ENCODE results near the gene HPDL. TPM values are rescaled to one million over a fixed set of nuclear protein-coding genes. Genes with fewer than 3 reads are reported as not detected.
"Not testable (repeated sequence)": the region's sequence is repeated elsewhere in the genome, so short reads cannot be mapped to it uniquely, and the experiment has no call there.

Gene HPDL
- 2.3 TPM for total RNA-seq

DNA sequence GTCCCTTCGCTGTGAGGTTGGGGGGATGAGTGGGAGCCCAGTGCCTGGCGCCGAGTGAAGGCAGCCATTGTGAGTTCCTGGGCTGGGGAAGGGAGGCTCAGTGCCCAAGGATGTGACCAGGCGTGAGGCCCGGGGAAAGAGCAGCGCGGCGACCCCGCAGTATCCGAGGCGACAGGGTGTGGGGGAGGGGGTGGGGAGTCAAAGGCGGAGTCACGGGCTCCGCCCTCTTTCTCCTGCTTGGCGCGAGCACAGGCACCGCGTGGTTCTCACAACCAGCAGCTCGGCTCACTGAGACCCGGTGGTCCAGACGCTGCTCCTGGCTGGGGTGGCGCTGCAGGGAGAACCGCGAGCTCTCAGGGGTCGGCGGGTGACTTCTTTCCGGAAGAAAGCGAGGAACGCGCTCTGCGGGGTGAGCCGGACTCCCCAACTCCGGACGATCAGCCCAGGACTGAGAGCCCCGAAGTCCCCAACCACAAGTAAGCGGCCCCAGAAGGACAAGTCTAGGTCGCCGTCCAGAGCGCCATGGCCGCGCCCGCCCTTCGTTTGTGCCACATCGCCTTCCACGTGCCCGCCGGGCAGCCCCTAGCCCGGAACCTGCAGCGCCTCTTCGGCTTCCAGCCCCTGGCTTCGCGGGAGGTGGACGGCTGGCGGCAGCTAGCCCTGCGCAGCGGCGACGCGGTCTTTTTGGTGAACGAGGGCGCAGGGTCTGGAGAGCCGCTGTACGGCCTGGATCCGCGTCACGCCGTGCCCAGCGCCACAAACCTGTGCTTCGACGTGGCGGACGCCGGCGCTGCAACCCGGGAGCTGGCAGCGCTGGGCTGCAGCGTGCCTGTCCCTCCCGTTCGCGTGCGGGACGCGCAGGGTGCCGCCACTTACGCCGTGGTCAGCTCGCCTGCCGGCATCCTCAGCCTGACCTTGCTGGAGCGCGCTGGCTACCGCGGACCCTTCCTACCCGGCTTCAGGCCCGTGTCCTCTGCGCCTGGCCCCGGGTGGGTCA, at the start of gene HPDL:
HPDL (plus strand) TSS at position 269 of the 997 bp plus-strand sequence; CDS start at position 523, 254 bp downstream.
- peak; percentile 66 for DNase-seq (ENCODE audit: low spot score)

DNA sequence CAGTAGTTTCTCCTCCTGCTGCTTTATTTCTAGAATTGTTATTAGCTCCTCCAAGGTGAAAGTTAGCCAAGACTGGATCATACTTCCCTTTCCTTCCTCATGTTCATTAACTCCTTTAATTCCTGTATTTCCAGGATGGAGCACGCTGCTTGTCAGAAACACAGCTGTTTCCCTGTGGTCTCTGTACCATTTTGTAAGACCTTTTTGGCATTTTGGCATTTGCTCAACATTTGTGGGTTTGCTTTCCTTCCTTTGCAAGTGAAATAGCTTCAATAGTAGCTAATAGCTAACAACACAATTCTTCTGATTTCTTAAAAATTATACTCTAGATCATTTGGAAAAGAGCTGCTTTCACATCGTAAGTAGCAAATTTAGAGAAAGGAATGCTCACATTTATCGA, 44.3 kb upstream of the HPDL start:
- DNase-seq (ENCODE audit: low spot score), result no peak

DNA sequence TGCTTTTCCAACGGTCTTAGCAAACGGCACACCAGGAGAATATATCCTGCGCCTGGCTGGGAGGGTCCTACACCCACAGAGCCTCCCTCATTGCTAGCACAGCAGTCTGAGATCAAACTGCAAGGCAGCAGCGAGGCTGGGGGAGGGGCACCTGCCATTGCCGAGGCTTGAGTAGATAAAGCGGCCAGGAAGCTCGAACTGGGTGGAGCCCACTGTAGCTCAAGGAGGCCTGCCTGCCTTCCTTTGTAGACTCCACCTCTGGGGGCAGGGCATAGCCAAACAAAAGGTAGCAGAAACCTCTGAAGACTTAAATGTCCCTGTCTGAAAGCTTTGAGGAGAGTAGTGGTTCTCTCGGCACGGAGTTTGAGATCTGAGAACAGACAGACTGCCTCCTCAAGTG, 41.8 kb upstream of the HPDL start:
- not testable (repeated sequence) for DNase-seq (ENCODE audit: low spot score)

DNA sequence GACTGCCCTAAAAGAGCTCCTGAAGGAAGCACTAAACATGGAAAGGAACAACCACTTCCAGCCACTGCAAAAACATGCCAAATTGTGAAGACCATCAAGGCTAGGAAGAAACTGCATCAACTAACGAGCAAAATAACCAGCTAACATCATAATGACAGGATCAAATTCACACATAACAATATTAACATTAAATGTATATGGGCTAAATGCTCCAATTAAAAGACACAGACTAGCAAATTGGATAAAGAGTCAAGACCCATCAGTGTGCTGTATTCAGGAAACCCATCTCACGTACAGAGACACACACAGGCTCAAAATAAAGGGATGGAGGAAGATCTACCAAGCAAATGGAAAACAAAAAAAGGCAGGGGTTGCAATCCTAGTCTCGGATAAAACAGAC, 40.2 kb upstream of the HPDL start:
- DNase-seq (ENCODE audit: low spot score), result not testable (repeated sequence)

DNA sequence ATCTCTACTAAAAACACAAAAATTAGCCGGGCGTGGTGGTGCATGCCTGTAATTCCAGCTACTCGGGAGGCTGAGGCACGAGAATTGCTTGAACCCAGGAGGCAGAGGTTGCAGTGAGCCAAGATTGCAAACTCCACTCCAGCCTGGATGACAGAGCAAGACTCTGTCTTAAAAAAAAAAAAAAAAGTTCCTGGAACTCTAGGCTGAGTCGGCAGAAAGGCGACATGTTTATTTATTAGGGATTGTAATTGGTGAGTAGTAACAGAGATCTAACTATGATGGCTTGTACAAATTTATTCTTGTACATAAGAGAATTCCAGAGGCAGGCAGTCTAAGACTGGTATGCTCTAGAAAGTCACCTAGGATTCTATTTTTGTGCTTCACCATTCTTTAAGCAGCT, 35.7 kb upstream of the HPDL start:
- DNase-seq (ENCODE audit: low spot score), result not testable (repeated sequence)

DNA sequence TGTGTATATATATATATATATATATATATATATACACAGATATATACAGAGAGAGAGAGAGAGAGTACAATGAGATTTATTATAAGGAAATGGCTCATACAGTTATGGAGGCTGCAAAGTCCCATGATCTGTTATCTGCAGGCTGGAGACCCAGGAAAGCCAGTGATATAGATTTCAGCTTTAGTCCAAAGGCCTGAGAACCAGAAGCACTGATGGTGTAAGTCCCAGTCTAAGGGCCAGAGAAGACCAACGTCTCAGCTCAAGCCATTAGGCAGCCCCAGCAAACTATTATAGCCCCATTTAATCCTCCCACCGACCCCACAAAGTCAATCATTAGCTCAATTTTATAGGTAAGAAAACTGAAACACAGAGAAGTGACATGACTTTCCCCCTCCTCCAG, 35.0 kb upstream of the HPDL start:
- DNase-seq (ENCODE audit: low spot score), result no peak

DNA sequence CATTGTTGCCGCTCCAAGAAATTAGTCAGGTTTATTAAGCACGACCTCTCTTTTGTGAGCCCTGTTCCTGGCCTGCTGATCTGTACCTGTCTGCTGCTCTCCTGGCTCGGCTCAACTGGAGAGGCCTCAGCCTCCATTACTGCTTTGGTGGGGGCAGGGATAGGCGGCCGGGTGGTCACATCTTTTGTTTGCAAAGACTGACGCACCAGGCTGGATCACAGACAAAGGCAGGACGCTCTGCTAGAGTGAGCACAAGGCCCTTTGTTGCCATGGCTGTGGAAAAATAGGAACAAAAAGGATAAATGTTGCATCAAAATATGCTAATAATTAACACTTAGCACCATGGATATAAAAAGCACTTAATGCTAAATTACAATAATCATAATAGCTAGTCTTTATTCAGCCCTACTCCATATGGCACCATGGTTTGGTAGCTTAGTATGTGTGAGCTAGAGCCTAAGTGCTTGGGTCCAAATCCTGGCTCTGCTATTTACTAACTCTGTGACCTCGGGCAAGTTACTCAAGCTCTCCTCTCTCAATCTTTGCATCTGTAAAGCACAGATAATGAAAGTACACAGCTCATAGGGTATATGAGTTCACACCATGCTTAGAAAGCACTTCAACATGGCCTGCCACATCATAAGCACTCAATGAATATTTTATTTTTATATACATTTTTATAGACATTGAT, 28.9 kb upstream of the HPDL start:
- no peak for DNase-seq (ENCODE audit: low spot score)

DNA sequence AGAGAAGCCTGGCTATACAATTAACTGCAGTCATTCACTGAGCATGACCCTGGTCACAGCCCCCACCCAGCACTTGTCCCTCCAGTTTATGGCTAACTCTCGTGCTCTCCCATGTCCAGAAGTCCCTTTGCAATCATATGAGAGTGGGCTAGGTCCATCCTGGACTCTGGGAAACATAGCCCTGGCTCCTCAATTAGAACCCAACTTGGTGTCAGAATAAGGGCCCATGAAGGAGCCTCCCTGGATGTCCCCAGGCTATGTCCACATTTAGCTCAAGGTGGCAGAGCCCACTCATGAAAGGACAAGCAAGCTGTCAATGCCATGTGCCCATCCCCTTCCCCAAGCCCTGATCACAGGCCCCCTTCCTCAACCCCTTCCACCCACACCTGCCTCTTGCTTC, 27.4 kb upstream of the HPDL start:
- DNase-seq (ENCODE audit: low spot score), result no peak

DNA sequence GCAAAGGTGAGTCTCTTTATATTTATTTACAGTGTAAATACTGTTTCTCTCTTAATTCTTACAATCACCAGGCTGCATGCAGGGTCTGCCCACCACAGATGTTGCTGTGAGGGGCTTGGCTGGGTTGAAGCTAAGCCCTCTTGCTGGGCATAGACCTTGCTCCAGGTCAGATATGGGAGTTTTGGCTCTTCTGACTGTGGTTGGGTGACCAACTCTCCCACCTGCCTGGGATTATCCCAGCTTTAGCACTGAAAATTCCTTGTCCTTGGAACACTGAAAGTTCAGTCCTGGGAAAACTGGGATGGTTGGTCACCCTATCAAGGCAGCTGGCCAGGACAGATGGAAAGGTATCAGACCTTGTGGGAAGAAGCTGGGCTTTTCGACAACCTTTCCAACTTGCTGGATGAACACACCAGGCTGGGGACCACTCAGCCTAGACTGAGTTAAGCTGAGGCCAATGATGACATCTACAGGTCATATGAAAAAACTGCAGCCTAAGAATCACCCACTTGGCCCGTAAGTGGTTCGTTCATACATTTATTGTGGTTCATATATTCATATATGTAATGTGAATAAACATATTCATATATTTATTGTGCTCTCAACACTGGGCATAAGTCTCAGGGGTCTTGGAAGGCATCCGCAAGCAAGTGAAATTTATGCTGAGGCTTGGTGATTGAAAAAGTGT, 26.6 kb upstream of the HPDL start:
- DNase-seq (ENCODE audit: low spot score), result no peak

DNA sequence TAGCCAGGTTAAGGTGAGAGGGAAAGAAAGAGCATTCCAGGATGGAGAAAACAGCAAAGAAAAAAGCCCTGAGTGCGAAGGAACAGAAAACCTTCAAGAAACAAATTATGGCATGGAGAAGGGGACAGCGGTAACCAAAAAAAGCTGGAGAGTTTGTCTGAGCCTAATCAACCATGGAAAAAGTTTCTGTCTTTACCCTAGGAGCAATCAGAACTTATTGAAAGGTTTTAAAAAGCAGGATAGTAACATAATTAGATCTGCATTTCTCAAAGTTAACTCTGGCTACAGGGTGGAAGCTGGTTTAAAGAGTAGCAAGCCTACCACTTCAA, 26.1 kb upstream of the HPDL start:
- no peak for DNase-seq (ENCODE audit: low spot score)

DNA sequence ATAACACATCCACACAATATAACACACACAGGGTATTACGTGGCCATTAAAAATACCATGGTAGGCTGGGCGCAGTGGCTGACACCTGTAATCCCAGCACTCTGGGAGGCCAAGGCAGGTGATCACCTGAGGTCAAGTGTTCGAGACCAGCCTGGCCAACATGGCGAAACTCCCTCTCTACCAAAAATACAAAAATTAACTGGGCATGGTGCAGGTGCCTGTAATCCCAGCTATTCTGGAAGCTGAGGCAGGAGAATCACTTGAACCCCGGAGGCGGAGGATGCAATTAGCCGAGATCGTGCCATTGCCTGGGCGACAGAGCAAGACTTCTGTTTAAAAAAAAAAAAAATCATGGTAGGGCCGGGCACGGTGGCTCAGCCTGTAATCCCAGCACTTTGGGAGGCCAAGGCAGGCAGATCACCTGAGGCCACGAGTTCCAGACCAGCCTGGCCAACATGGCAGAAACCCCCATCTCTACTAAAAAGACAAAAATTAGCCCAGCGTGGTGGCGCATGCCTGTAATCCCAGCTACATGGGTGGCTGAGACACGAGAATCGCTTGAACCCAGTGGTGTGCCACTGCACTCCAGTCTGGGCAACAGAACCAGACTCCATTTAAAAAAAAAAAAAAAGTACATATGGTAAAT, 24.1 kb upstream of the HPDL start:
- no peak for DNase-seq (ENCODE audit: low spot score)

DNA sequence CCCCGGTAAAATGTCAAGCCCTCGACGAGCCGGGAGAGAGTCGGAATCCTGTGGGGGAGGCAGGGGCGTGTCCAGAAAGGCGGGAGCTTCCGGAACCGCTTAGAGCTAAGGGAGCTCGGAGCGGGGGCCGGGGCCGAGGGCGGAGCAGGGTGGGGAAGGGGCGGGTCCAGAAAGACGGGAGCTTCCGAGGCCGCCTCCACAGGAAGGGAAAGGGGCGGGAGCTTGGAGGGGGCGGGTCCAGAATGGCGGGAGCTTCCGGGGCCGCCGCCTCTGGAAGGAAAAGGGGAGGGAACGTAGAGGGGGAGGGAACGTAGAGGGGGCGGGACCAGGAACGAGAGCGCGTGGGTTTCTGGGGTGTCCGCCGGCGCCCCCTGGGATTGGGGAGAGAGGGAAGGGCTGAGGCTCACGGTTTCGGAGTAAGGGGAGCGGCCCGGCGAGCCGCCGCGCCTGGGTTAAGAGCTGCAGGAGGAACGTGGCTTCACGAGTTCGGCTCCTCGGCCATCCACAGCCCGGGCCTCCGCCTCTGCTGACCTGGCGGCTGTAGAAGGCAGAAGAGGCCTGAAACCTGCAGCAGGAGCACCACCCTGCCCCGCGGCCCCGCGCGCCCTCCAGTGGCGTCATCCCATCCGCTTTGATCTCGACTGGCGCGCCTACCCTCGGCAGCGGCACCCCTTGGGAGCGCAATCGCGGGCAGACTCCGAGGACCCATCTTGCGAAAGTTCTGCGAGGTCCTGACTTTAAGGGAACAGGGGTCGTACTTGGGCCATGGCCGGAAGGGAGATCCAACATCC, 23.0 kb upstream of the HPDL start:
- peak; percentile 99 for DNase-seq (ENCODE audit: low spot score)

DNA sequence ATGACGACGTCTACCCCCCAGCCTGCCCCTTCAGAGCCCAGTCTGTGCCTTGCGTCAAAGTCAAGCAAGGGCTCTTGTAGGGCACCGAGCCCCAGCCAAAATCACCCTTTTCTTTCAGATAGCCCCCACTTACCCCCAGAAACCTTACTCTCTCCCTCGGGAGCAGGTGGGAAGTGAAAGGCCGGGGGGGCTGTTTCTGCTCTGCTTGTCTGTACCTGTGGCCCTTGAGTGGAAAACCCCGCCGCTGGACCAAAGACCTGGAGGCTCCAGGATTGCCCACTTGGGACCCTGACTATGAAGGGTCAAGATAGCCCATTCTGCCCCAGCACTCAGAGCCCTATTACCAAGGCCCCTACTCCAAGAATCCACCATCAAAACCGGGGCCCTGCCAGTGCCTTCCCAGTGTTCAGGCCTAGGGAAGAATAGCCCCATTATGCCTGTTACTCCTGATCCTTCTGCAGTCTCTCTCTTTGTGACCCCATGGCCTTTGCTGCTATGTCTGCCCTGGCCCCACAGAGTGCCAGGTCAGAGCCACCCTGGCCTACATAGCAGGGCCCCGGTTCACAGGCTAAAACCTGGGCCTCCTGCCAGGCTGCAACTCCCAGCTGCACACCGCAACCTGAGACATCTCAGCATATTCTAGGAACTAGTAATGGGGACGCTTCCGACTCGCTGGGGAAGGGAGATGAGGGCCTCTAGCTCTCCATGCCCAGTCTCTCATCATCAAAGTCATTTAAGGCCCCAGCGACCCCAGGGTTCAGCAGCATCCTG, 22.2 kb upstream of the HPDL start:
- DNase-seq (ENCODE audit: low spot score), result peak; percentile 62

DNA sequence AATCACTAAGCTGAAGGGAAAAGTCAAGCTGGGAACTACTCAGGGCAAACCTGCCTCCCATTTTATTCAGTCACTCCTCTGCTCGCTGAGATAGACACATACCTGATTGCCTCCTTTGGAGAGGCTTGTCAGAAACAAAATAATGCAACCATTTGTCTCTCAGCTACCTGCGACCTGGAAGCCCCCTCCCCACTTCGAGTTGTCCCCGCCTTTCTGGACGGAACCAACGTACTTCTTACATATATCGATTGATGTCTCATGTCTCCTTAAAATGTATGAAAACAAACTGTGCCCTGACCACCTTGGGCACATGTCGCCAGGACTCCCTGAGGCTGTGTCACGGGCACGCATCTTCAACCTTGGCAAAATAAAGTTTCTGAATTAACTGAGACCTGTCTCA, 21.5 kb upstream of the HPDL start:
- DNase-seq (ENCODE audit: low spot score), result no peak

DNA sequence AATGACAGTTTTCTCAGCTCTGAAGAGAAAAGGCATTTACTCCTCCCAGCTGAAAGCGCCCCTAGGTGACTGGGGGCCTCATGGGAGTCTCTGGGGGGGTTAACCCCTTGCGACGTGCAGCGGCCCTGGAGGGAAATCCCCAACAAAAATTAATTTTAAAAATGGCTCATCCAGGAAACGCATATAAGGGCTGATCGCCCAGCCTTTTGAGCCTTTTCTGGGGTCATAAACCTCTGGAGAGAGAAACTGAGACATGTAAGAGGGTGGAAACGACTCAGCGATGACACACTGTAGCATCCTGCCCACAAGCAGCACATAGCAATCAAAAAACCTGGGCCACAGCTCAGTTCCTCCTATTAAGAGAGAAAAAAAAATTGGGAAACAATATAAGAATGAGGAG, 20.4 kb upstream of the HPDL start:
- no peak for DNase-seq (ENCODE audit: low spot score)

DNA sequence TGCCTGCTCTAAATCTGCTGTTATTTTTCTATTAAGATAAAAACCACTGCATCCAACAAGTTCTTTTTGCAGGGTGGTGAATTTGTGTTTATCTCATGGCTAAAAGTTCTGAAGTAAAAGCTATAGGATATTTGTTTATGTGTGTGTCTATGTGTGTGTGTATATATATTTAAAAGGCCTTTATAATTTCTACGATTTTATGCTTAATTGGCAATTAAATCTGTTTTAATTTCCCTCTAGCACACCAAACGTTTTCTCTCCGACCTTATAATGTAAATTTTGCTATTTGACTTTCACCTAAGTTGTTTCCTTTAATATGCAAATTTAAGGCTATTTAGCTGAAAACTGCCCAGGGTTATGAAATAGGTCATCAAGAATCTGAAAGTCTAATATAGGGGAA, 19.8 kb upstream of the HPDL start:
- DNase-seq (ENCODE audit: low spot score), result no peak

DNA sequence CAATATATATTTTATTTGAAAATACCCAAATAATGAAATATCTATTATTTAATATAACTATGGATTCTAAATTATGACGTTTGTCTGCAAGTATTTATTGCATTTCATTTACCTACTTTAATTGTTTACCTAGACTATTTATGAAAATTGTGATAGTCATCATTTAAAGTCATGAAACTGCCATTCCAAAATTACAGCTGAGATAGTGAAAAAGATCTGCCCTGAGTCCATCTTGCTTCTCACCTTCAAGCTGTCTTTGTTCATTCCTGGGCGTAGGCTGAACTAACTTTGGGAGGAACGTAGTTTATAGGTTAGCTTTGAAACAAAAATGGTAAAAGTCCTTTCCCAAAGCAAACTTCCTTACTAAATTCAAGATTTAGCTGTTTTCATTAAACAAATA, 12.4 kb upstream of the HPDL start:
- no peak for DNase-seq (ENCODE audit: low spot score)

DNA sequence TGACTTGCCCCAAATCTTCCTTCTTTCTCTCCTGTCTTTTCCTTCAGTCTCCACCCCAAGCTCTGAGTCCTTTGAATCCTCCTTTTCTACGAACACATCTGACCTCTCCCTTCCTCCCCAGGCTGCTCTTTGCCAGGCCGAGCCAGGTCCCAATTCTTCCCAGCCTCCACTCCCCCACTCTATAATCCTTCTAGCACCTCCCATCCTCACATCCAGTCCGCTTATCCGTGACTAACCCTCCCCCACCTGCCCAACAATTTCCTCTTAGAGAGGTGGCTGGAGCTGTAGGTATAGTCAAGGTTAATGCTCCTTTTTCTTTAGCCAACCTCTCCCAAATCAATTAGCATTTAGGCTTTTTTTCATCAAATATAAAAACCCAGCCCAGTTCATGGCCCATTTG, 9.5 kb upstream of the HPDL start:
- DNase-seq (ENCODE audit: low spot score), result no peak

DNA sequence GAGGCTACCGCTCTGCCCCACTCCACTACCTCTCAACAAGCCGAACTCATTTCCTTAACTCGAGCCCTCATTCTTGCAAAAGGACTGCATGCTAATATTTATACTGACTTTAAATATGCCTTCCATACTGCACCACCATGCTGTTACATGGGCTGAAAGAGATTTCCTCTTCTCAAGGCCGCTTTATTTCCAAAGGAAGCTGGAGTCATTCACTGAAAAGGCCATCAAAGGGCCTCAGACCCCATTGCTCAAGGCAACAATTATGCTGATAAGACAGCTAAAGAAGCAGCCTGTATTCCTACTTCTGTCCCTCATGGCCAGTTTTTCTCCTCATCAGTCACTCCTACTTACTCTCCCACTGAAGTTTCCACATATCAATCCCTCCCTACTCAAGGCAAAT, 6.9 kb upstream of the HPDL start:
- no peak for DNase-seq (ENCODE audit: low spot score)

DNA sequence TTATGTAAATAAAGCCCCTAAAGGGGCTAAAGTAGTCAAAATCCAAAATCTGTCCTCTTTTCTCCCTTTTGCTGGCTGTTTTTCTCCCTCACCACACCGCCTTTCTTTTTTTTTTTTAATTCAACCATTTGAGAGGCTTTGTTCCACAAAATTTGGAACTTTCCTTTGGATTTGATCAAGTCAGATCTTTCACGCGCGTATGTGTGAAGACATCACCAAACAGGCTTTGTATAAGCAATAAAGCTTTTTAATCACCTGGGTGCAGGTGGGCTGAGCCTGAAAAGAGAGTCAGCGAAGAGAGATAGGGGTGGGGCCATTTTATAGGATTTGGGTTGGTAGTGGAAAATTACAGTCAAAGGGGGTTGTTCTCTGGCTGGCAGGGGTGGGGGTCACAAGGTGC, 5.3 kb upstream of the HPDL start:
- DNase-seq (ENCODE audit: low spot score), result no peak

Measured in ureter (tissue), 1 donor.